HT-29 (cell line): ENCODE measurements around the gene SPPL3. TPM values are rescaled to one million over a fixed set of nuclear protein-coding genes. Genes with fewer than 3 reads are reported as not detected.
"Not testable (repeated sequence)": the region's sequence is repeated elsewhere in the genome, so short reads cannot be mapped to it uniquely, and the experiment has no call there.

Experiments used
- DNase-seq: peaks from one replicate; pipeline ENCODE4 v3.0.0-alpha.2; 2015; ENCODE audit warnings: low spot score
- total RNA-seq: library from RNA; depleted of rRNA; stranded (reverse); fragments of >200 nt; shearing (Covaris generic); gene quantifications from 2 replicates; pipeline ENCODE4 v1.2.3, GENCODE V29; 2014

SPPL3 gene
- total RNA-seq, 1 experiment from 2014 or later, result 7.9 TPM

GRCh38 chr12:120820884-120821510 lies 83.2 kb downstream of the SPPL3 start:
- no peak for DNase-seq

GRCh38 chr12:120818416-120818815 lies 85.7 kb downstream of the SPPL3 start:
- DNase-seq, result no peak

- DNase-seq, result no peak
These were observed 86.4 kb downstream of the SPPL3 start for GRCh38 chr12:120817559-120818330.

- no peak for DNase-seq
These were observed 87.8 kb downstream of the SPPL3 start for GRCh38 chr12:120816363-120816762.

GRCh38 chr12:120814903-120815429 lies 89.2 kb downstream of the SPPL3 start:
- no peak for DNase-seq

GRCh38 chr12:120814203-120814902 lies 89.8 kb downstream of the SPPL3 start:
- DNase-seq, result no peak

GRCh38 chr12:120813588-120814153 lies 90.5 kb downstream of the SPPL3 start:
- DNase-seq, result no peak

- no peak for DNase-seq
These were observed 94.1 kb downstream of the SPPL3 start for GRCh38 chr12:120810021-120810420.

- DNase-seq, result no peak
These were observed 99.7 kb downstream of the SPPL3 start for GRCh38 chr12:120804428-120804827.

- DNase-seq, result no peak
These were observed 103.0 kb downstream of the SPPL3 start for GRCh38 chr12:120801146-120801545.

- DNase-seq, result no peak
These were observed 103.5 kb downstream of the SPPL3 start for GRCh38 chr12:120800665-120801064.

GRCh38 chr12:120799243-120800045 lies 104.7 kb downstream of the SPPL3 start:
- no peak for DNase-seq

- DNase-seq, result no peak
These were observed 105.5 kb downstream of the SPPL3 start for GRCh38 chr12:120798696-120799095.

GRCh38 chr12:120797677-120798642 lies 106.2 kb downstream of the SPPL3 start:
- no peak for DNase-seq

GRCh38 chr12:120795441-120796178 lies 108.5 kb downstream of the SPPL3 start:
- DNase-seq, result no peak

- DNase-seq, result no peak
These were observed 110.8 kb downstream of the SPPL3 start for GRCh38 chr12:120793357-120793756.

GRCh38 chr12:120792456-120792855 lies 111.7 kb downstream of the SPPL3 start:
- not testable (repeated sequence) for DNase-seq

- no peak for DNase-seq
These were observed 112.4 kb downstream of the SPPL3 start for GRCh38 chr12:120791669-120792176.

- DNase-seq, result no peak
These were observed 114.0 kb downstream of the SPPL3 start for GRCh38 chr12:120790114-120790513.
